Stimulated activated CD8-positive, alpha-beta memory T cell treated with anti-CD3 and anti-CD28 coated beads, Interleukin-15, amount 100 ng/mL, for 4 hours (primary cell): ENCODE data around the gene IMPACT.
A peak's percentile ranks its signal among the peaks of the same experiment; 100 is the strongest.

Experiments
- DNase-seq, 2 donors: peaks; one replicate each; pipeline ENCODE4 v3.0.0-alpha.2; 2020; ENCODE audit warnings: low read depth in 2 of 2

The IMPACT gene

DNA sequence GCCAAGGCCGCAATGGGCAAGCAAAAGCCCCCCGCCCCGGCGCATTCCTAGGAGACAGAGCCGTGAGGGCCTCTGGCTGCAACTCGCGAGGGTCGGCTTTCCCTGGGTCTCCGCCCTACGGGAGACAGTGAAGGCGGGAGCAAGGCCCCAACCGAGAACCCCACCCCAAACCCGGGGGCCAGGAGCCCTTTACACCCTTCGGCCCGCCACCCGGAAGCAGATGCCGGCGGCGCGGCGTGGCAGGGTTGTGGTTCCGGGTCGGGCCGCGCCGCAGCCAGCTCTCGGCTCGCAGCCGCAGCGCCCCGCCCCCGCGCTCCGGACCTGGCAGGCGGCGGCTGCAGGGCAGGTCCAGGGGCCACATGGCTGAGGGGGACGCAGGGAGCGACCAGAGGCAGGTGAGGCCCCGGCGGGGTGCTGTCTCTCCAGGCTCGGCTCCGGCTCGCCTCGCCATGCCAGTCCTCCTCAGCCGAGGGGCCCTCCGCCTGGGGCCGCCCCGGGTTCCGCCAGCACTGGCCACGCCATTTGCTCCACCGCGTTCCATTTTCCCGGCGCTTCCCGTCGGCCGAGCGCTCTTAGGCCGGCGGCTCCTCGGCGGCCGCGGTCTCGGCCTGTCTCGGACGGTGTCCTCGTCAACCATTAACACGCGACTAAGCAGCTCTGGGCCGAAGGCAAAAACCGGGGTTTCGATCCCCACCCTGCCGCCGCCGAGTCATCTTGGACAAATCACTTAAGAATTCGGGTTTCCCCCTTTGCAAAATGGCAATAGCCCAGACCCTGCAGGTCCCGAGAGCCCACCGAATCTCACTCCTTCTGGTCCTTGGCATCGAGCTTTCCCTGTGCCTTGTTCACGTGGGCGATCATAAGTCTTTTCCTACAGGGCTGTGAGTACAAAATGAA lies at the start of gene IMPACT:
Gene IMPACT (plus strand): TSS at position 273 of the 897 bp plus-strand sequence. CDS start 87 bp downstream, at position 360.
- DNase-seq = peak; percentile 49 to 70

DNA sequence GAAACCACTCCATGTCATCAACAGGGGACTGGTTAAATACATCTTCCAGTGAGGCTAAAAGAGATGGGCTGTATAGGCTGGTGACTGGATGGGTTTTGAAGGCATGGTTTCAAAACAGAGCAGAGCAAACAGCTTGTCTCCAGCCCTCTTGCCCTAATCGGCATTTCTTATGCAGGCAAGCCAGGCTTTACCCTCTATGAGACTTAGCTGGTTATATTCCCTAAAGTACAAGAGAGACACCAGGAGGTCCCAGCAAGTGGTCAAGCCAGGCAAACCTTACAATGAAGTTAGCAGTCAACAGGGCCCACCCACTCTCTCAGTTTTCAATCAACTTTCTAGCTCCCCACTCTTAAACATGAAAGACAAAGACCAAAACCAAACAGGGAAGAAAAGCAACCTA lies 47.9 kb upstream of the IMPACT start:
- DNase-seq = no peak

GRCh38 chr18:24380163-24380747 lies 46.2 kb upstream of the IMPACT start:
- DNase-seq = no peak

DNA sequence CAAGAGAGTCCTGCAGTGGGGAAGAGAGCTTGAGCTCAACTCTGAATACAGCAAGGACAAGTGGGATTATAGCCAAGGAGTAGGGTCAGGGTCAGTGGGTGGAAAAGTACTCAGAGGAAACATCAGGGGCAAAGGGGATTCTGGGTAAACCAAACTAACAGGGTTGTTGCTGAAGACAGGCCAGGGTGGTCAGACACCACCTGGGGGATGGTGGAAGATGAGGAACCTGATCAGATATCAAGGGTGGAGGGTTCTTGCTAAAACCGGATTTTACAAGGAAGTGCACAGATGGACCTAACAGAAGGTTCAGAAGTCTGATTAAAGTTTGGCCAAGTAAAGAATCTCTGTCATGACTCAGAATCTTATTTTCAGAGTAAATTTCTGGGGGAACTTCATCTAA lies 45.3 kb upstream of the IMPACT start:
- no peak for DNase-seq

DNA sequence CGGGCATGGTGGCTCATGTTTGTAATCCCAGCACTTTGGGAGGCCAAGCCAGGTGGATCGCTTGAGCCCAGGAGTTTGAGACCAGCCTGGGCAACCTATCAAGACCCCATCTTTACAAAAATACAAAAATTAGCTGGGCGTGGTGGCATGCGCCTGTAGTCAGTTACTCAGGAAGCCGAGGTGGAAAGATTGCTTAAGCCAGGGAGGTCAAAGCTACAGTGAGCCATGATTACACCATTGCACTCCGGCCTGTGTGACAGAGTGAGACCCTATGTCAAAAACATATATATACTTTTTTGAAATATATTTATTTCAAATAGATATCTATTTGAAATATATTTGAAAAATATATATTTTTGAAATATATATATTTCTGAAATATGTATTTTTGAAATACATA lies 39.8 kb upstream of the IMPACT start:
- DNase-seq = no peak

DNA sequence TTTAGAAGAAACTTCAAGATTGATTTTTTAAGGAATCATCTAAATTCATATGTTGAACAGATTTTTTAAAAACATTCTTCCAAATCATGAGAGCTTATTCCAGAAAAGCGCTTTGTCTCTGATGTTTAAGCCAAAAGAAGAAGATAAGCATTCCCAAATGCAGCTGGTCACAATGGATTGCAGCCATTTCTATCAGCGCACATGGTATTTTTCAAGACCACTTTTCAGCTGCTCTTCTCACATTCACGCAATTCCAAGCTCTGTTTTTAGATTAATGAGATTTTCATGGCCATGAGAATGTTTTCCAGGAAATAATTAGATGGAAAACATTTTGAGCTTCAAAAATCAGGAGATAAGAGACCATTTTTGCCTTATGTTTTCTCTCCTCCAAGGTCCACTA lies 37.5 kb upstream of the IMPACT start:
- DNase-seq = no peak

- no peak for DNase-seq
Observed at GRCh38 chr18:24395049-24395795, 31.2 kb upstream of the IMPACT start.

DNA sequence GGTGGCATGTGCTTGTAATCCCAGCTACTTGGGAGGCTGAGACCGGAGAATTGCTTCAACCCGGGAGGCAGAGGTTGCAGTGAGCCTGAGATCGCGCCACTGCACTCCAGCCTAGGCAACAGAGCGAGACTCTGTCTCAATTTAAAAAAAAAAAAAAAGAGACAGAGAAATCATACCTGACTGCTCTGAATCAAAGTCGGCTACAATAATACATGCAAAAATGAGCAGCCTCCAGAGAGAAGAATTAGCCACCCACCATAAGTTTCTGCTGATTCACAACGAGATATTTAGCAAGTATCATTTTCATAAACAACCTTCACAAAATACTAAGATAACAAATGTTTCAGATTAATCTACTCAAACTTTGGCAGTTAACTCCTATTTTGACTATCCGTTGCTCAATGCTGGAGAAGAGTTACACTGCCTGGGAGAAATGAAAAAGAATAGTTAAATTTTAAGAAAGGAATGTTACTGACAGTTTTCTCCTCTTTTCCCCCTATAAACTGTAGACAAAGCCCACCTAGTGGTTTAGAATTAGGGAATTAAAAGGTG lies 30.3 kb upstream of the IMPACT start:
- no peak for DNase-seq

GRCh38 chr18:24397131-24397693 lies 29.3 kb upstream of the IMPACT start:
- peak in 1 of 2 donors; percentile 3 for DNase-seq

DNA sequence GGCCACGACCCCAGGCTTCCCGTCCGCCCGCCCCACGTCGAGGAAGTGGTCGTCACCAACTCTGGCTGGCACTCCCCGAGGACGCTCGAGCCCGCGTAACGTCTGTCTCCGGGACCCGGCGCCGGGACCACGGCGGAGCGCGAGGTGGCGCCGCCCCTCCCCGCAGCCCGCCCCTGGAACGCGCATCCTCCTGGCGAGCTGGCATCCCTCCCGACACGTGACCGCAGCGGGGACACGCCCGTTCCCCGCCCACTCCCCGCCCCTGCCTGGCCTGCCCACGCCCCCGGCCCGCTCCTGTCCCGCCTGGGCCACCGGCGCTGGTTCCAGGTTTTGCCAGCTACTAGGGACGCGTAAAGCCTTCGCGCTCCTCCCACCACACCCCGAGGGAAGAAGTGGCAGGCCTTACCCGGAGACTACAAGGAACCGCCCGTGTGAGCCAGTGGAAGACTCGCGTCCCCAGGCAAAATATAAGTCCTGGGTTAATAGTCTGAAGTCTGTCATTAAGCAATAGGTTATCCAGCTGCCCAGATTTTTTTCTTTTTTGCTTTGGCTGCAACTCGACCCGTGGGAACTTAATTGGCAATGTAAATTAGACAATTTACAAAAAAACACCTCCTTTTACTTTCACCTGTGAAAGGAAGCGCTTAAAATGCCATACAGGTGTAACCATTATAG lies 28.6 kb upstream of the IMPACT start, which contains the start of gene OSBPL1A:
Gene OSBPL1A (minus strand): TSS at position 131 of the 675 bp plus-strand sequence. CDS start 20,291 bp downstream, outside the sequence.
- peak; percentile 59 to 68 for DNase-seq

DNA sequence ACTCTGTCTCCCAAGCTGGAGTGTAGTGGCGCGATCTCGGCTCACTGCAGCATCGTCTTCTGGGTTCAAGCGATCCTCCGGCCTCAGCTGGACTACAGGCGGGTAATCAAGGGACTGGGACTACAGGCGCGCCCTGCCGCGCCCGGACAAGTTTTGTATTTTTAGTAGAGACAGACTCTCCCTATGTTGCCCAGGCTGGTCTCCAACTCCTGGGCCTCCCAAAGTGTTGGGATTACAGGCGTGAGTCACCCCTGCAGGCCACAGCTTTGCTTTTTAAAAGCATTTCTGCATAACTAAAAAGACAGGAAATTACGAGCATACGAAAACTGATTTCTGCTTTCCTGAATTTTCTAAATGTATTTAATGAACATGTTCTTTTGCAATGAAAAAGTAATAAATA lies 27.9 kb upstream of the IMPACT start:
- no peak for DNase-seq

GRCh38 chr18:24400587-24400986 lies 25.9 kb upstream of the IMPACT start:
- no peak for DNase-seq

GRCh38 chr18:24402209-24402785 lies 24.2 kb upstream of the IMPACT start:
- DNase-seq = no peak

DNA sequence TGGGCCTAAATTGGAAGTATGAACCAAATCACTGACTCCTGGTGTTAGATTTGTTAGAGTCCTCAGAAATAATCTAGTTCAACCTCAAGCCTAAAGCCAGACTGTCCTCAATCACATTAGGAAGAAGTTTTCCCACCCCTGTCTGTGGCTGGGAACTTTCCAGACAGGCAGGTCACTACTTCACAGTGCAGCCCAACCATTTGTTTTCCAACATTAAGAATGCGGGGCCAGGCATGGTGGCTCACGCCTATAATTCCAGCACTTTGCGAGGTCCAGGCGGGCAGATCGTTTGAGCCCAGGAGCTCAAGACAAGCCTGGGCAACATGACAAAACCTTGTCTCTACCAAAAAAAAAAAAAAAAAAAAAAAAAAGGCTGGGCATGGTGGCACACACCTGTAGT lies 23.4 kb upstream of the IMPACT start:
- no peak for DNase-seq

GRCh38 chr18:24404591-24404990 lies 21.9 kb upstream of the IMPACT start:
- DNase-seq = no peak

DNA sequence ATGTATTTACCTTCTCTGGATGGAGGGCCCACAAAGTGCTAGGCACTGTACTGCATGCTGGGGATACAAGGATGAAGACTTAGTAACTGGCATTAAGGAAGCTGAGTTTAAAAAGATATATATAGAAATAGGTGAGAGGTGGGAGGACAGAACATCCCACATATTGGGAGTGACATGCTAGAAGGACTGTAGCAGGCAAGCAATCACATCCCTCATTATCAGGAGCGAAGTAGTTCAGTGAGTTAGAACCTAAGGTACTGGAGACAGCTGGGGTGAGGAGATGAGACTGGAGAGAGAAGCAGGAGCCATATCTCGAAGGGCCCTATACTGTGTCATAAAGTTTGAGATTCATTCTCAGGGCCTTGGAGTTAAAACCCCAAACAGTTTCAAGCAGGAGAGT lies 18.0 kb upstream of the IMPACT start:
- DNase-seq = no peak

DNA sequence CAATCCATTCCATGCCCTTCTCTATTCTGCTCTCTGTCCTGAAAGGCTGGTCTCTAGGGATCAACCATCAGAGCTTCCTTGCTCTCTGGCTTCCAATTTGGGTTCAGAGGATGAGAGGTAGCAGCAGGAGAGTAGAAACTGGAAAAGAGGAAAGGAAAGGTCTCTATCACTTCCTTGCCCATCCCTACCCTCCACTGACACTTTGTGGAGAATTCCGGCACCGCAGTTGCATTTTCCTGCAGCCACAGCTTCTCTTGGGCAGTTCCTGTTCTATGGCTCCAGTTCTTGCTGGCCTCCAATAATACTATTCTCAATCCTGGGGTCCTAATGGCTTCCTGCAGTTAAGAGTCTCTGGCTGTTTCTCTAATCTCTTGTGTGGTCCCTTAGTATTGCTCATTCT lies 13.3 kb upstream of the IMPACT start:
- DNase-seq = no peak

- DNase-seq = no peak
Observed at GRCh38 chr18:24414349-24415003, 12.0 kb upstream of the IMPACT start.

DNA sequence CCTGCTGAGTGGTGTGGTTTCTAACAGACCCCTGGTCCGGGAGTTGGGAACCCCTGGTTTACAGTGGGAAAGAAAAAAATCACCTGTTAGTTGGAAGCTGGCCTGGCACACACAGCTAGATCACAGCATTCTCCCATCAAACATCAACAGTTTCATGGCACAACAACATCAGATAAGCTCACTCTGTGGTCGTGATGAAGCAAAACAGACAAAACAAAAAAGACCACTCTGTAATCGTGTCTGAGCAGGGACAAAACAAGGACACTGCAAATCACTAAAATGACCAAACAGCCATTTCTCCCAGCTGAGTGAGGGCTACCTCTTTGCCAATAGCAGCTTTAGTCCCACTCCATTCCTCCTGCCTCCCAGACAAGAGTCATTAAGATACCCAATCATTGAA lies 9.0 kb upstream of the IMPACT start:
- DNase-seq = no peak

- no peak for DNase-seq
Observed at GRCh38 chr18:24420551-24420950, 5.9 kb upstream of the IMPACT start.
